Bronchial smooth muscle cell (primary cell): ENCODE results near the gene TSPAN33. TPM values are rescaled to one million over a fixed set of nuclear protein-coding genes. Genes with fewer than 3 reads are reported as not detected.

Source experiments
- total RNA-seq: library from RNA; depleted of rRNA; stranded (reverse); fragments of >200 nt; gene quantifications from 2 replicates; pipeline ENCODE4 v1.2.1, GENCODE V29; 2014

The TSPAN33 gene
- total RNA-seq: 0.16 and 0.17 TPM in 2 replicates

GRCh38 chr7:129144095-129144833 is at the start of gene TSPAN33:
Gene TSPAN33, plus strand, starts transcription at chr7:129144707. Its CDS starts 274 bp downstream, at chr7:129144981.

GRCh38 chr7:129188372-129188891 is 43.9 kb downstream of the TSPAN33 start, which contains the start of gene SMO:
Gene SMO, plus strand, starts transcription at chr7:129188633. Its CDS starts 519 bp downstream, at chr7:129189152.

Other genes with a start within 250 kb of the TSPAN33 start
- gene KCP, start 234.0 kb upstream of the TSPAN33 start, total RNA-seq: 0.32 and 0.34 TPM in 2 replicates
- 0.32 TPM in 1 of 2 replicates, not detected in the other for gene IRF5, start 206.8 kb upstream of the TSPAN33 start, total RNA-seq
- gene TNPO3, start 89.6 kb upstream of the TSPAN33 start, total RNA-seq: 50.0 and 60.0 TPM in 2 replicates
- 8.7 and 26.5 TPM in 2 replicates for gene SMO, start 43.9 kb downstream of the TSPAN33 start, total RNA-seq
- gene AHCYL2, start 80.3 kb downstream of the TSPAN33 start, total RNA-seq: 14.5 and 15.7 TPM in 2 replicates